Hepatic stellate cell (primary cell): ENCODE results near the gene MYOM1.

ENCODE experiments used
- DNase-seq: peaks from one replicate; pipeline ENCODE4 v3.0.0; 2011; ENCODE audit warnings: low spot score

The MYOM1 gene

GRCh38 chr18:3219631-3220335 lies at the start of gene MYOM1:
TSS of gene MYOM1 (minus strand) at chr18:3219968. CDS start at chr18:3215223, 4,745 bp downstream.
- DNase-seq, result no peak

- no peak for DNase-seq
These were observed 49.6 kb upstream of the MYOM1 start for GRCh38 chr18:3269241-3269913.

GRCh38 chr18:3268306-3268705 lies 48.5 kb upstream of the MYOM1 start:
- DNase-seq, result no peak

- no peak for DNase-seq
These were observed 46.4 kb upstream of the MYOM1 start for GRCh38 chr18:3266062-3266608.

- DNase-seq, result no peak
These were observed 45.8 kb upstream of the MYOM1 start for GRCh38 chr18:3265564-3266033.

GRCh38 chr18:3264362-3264761 lies 44.6 kb upstream of the MYOM1 start:
- DNase-seq, result no peak

GRCh38 chr18:3263132-3263700 lies 43.4 kb upstream of the MYOM1 start:
- DNase-seq, result no peak

GRCh38 chr18:3262234-3263131 lies 42.7 kb upstream of the MYOM1 start:
- no peak for DNase-seq

GRCh38 chr18:3261373-3262233 lies 41.8 kb upstream of the MYOM1 start, which contains the start of gene MYL12B:
TSS of gene MYL12B (plus strand) at chr18:3262133. CDS start at chr18:3272899, 10,766 bp downstream.
- DNase-seq, result peak; percentile 74

- no peak for DNase-seq
These were observed 41.2 kb upstream of the MYOM1 start for GRCh38 chr18:3260995-3261372.

- no peak for DNase-seq
These were observed 37.9 kb upstream of the MYOM1 start for GRCh38 chr18:3257627-3258120.

GRCh38 chr18:3256693-3257626 lies 37.2 kb upstream of the MYOM1 start:
- DNase-seq, result no peak

GRCh38 chr18:3255611-3256165 lies 35.9 kb upstream of the MYOM1 start:
- no peak for DNase-seq

- DNase-seq, result no peak
These were observed 35.0 kb upstream of the MYOM1 start for GRCh38 chr18:3254725-3255124.

- DNase-seq, result no peak
These were observed 33.1 kb upstream of the MYOM1 start for GRCh38 chr18:3252843-3253242.

GRCh38 chr18:3251963-3252277 lies 32.2 kb upstream of the MYOM1 start:
- no peak for DNase-seq

GRCh38 chr18:3251249-3251962 lies 31.6 kb upstream of the MYOM1 start:
- DNase-seq, result no peak

GRCh38 chr18:3250237-3251107 lies 30.7 kb upstream of the MYOM1 start:
- no peak for DNase-seq
